Lower leg skin (tissue), 4 donors: Measurements from ENCODE around the gene SHKBP1. TPM values are rescaled to one million over a fixed set of nuclear protein-coding genes. Genes with fewer than 3 reads are reported as not detected.

Experiments used
- DNase-seq, 2 donors: peaks; one replicate each; pipeline ENCODE4 v3.0.0-alpha.2; 2019; ENCODE audit warnings: low spot score in 2 of 2
- H3K4me3 ChIP-seq: fragments of 200-600 bp; sonication (generic); 2 replicates; pipeline ENCODE4 v1.5.1; 2017; ENCODE audit warnings: mild to moderate bottlenecking, low read depth; ENCODE audit not compliant: poor library complexity, severe bottlenecking
- POLR2A ChIP-seq, 2 donors: fragments of 450-650 bp; IDR thresholded peaks; one replicate each; pipeline ENCODE4 v1.6.1; 2016 to 2017; ENCODE audit warnings: antibody characterized with exemption in 2 of 2, mild to moderate bottlenecking in 1 of 2, moderate library complexity in 1 of 2
- WGBS, 2 donors: methylation state at CpG; one replicate each; pipeline ENCODE4 v1.1.5; 2018; 5-methylcytosine and 5-hydroxymethylcytosine counted together
- intact Hi-C: fragments of 100-400 bp; cut with DNase I; formaldehyde crosslinking; loops from one replicate; pipeline ENCODE4 v1.15.0; 2023; ENCODE audit warnings: low total_unique reads
- total RNA-seq, 4 donors: library from RNA; depleted of rRNA; stranded (reverse); fragments of >200 nt; gene quantifications; one replicate each; pipeline ENCODE4 v1.1.0, GENCODE V29; 2016
- TF ChIP-seq, protein P1 (sequence below), 3 donors: fragments of 450-650 bp; IDR thresholded peaks; one replicate each; pipeline ENCODE4 v1.5.1; 2016; ENCODE audit warnings: antibody characterized with exemption in 3 of 3, mild to moderate bottlenecking in 3 of 3, moderate library complexity in 2 of 3

SHKBP1 gene
- total RNA-seq, 4 donors from 2014 or later = 39.6 to 53.4 (median 43.0) TPM

GRCh38 chr19:40581531-40581930 is 4.9 kb downstream of the SHKBP1 start:
- TF ChIP-seq, protein P1, sequence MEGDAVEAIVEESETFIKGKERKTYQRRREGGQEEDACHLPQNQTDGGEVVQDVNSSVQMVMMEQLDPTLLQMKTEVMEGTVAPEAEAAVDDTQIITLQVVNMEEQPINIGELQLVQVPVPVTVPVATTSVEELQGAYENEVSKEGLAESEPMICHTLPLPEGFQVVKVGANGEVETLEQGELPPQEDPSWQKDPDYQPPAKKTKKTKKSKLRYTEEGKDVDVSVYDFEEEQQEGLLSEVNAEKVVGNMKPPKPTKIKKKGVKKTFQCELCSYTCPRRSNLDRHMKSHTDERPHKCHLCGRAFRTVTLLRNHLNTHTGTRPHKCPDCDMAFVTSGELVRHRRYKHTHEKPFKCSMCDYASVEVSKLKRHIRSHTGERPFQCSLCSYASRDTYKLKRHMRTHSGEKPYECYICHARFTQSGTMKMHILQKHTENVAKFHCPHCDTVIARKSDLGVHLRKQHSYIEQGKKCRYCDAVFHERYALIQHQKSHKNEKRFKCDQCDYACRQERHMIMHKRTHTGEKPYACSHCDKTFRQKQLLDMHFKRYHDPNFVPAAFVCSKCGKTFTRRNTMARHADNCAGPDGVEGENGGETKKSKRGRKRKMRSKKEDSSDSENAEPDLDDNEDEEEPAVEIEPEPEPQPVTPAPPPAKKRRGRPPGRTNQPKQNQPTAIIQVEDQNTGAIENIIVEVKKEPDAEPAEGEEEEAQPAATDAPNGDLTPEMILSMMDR (IDR thresholded peaks at IDR 0.05) = no peak
- TF ChIP-seq POLR2A (IDR thresholded peaks at IDR 0.05) = no peak
- 93% methylated on average over 5 of the region's 5 CpGs for WGBS, 2 donors
- intact Hi-C loops = no loop called here
- DNase-seq = no peak
- H3K4me3 ChIP-seq = no peak overlapping the region

- WGBS, 2 donors = 90 to 98% methylated on average over 2 of the region's 2 CpGs
- no peak for DNase-seq
- TF ChIP-seq, protein P1 (IDR thresholded peaks at IDR 0.05) = no peak
- H3K4me3 ChIP-seq = no peak overlapping the region
- intact Hi-C loops = no loop called here
Observed at GRCh38 chr19:40582467-40582866, 5.8 kb downstream of the SHKBP1 start.

DNA sequence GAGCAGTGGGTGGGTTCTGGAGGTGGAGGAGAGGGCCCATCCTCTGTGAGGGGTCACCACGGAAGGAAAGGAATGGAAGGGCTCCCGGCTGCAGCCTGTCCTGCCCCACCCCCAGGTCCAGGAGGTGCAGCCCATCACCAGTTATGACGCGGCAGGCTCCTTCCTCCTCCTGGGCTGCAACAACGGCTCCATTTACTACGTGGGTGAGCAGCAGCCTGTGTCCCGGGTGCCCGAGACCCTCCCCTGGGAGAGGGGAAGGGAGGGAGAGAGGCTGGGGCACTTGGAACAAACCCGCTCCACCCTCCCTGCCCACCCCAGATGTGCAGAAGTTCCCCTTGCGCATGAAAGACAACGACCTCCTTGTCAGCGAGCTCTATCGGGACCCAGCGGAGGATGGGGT is 6.6 kb downstream of the SHKBP1 start:
- WGBS, 2 donors = 86 to 95% methylated on average over 14 of the region's 14 CpGs
- DNase-seq = no peak
- TF ChIP-seq POLR2A (IDR thresholded peaks at IDR 0.05) = no peak
- TF ChIP-seq, protein P1 (IDR thresholded peaks at IDR 0.05) = no peak
- H3K4me3 ChIP-seq = no peak overlapping the region
- intact Hi-C loops = no loop called here

- WGBS, 2 donors = 87 to 89% methylated on average over 5 of the region's 5 CpGs
Observed at GRCh38 chr19:40584007-40584406, 7.3 kb downstream of the SHKBP1 start.

GRCh38 chr19:40585241-40585981 is 8.7 kb downstream of the SHKBP1 start:
- intact Hi-C loops = no loop called here
- WGBS, 2 donors = 91 to 92% methylated on average over 11 of the region's 11 CpGs
- no peak for DNase-seq
- no peak overlapping the region for H3K4me3 ChIP-seq
- TF ChIP-seq, protein P1 (IDR thresholded peaks at IDR 0.05) = no peak
- TF ChIP-seq POLR2A (IDR thresholded peaks at IDR 0.05) = no peak

More at GRCh38 chr19:40584007-40584406, 7.3 kb downstream of the SHKBP1 start:
- TF ChIP-seq, protein P1 (IDR thresholded peaks at IDR 0.05) = no peak
- no peak for TF ChIP-seq POLR2A (IDR thresholded peaks at IDR 0.05)
- intact Hi-C loops = no loop called here
- DNase-seq = no peak
- no peak overlapping the region for H3K4me3 ChIP-seq

GRCh38 chr19:40585982-40586422 is 9.3 kb downstream of the SHKBP1 start:
- no peak for TF ChIP-seq POLR2A (IDR thresholded peaks at IDR 0.05)
- TF ChIP-seq, protein P1 (IDR thresholded peaks at IDR 0.05) = no peak
- intact Hi-C loops = no loop called here
- no peak overlapping the region for H3K4me3 ChIP-seq
- WGBS, 2 donors = 86 to 93% methylated on average over 2 of the region's 2 CpGs
- DNase-seq = no peak
